HG03097 (cell line): ENCODE data around the gene ETHE1.

Experiments
- ATAC-seq: cut with Tn5 transposase; IDR thresholded peaks from one replicate; pipeline ENCODE4 v1.9.1; 2021; ENCODE audit not compliant: unreplicated experiment, low FRiP score

Gene ETHE1

DNA sequence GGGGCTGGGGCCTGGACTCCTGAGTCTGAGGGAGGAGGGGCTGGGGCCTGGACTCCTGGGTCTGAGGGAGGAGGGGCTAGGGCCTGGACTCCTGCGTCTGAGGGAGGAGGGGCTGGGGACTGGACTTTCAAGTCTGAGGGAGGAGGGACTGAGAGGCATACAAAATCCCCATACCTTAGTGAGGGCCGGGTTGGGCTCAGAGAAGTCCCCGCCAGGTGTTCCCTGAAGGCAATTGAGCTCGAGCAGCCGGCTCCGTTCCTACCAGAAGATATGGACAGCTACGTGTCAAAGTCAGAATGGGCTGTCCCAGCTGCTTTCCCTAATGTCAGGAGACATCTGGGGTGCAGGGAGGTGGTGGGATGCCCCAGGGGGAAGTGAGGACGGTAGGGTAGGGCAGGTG lies 31.9 kb downstream of the ETHE1 start:
- ATAC-seq, result no peak

- ATAC-seq, result no peak
Measured at GRCh38 chr19:43490759-43491158, 36.2 kb downstream of the ETHE1 start.

DNA sequence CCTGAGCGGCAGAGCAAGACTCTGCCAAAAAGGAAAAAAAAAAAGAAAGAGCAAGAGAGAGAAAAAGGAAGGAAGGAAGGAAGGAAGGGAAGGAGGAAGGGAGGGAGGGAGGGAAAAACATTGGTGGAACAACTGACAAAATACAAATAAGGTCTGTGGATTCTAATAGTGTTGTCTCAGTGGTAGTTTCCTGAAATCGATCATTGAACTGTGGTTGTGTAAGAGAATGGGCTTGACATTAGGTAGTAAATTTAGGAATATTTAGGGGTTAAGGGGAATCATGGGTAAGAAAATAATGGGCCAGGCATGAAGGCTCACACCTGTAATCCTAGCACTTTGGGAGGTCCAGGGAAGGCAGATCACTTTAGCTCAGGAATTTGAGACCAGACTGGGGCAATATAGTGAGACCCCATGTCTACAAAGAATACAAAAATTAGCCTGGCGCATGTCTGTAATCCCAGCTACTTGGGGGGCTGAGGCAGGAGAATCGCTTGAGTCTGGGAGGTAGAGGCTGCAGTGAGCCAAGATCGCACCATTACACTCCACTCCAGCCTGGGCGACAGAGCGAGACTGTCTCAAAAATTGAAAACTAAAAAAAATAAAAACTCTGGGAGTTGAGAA lies 36.9 kb downstream of the ETHE1 start:
- ATAC-seq, result no peak

DNA sequence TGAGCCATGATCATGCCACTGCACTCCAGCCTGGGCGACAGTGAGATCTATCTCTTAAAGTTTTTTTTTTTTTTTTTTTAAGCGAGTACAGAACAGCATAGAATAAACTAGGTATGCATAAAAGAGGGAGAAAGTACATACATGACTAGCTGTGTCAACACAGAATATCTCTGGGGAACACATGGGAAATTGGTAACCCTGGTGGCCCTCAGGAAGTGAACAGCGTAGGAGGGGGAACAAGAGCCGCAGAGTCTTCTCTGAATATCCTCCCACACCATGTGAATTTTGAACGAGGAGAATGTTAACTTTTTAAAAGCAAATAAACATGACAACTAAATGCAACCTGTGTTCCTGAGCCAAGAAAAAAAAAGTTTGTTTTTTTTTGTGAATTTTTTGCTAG lies 37.7 kb downstream of the ETHE1 start:
- ATAC-seq, result no peak

- no peak for ATAC-seq
Measured at GRCh38 chr19:43488179-43488578, 38.8 kb downstream of the ETHE1 start.

DNA sequence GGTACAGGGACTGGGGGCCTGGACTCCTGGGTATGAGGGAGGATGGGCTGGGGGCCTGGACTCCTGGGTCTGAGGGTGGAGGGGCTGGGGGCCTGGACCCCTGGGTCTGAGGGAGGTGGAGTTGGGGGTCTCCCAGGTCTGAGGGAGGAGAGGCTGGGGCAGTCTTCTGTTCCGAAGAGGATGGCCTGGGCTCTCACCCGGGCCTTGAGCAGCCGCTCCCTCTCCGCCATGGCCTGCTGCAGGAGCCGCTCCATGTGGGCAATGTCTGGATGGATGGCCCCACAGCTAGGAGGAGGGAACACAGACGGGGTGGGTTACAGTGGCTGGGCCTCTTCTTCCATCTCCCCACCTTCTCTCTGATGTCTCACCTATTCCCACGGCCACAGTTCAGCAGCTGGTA lies 40.6 kb downstream of the ETHE1 start:
- no peak for ATAC-seq

GRCh38 chr19:43485951-43486350 lies 41.0 kb downstream of the ETHE1 start:
- ATAC-seq, result no peak

- ATAC-seq, result no peak
Measured at GRCh38 chr19:43483281-43483680, 43.7 kb downstream of the ETHE1 start.

DNA sequence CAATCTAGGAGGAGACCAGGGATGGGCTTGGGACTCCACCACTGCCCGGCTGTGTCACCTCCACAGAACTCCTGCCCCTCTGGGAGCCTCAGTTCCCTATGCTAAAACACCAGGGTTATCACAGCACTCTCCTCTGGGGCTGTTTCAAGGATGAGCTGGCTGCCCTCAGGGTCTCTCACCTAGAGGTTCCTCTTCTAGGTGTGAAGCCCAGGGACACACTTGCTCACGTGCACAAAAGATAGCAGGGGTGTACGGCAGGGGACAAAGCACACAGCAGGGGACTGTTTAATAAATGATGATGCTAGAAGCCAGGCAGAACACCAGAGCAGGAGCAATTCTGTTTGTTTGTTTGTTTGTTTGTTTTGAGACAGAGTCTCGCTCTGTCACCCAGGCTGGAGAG lies 44.8 kb downstream of the ETHE1 start:
- ATAC-seq, result no peak

DNA sequence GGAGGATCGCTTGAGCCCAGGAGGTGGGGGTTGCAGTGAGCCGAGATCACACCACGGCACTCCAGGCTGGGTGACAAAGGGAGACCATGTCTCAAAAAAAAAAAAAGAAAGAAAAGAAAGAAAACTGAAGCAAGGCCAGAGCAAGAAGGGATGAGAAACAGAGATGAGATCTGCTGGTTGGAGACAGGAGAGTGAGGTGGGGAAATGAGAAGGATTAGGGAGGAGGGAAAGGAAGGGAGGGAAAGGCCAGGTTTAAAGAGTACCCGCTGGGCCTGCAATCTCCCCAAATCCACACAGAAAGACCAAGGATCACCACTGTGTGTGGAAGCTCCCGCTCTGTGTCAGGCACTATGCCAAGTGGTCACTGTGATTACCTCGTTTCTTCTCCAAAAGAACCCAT lies 45.3 kb downstream of the ETHE1 start:
- no peak for ATAC-seq

- no peak for ATAC-seq
Measured at GRCh38 chr19:43480574-43480973, 46.4 kb downstream of the ETHE1 start.

DNA sequence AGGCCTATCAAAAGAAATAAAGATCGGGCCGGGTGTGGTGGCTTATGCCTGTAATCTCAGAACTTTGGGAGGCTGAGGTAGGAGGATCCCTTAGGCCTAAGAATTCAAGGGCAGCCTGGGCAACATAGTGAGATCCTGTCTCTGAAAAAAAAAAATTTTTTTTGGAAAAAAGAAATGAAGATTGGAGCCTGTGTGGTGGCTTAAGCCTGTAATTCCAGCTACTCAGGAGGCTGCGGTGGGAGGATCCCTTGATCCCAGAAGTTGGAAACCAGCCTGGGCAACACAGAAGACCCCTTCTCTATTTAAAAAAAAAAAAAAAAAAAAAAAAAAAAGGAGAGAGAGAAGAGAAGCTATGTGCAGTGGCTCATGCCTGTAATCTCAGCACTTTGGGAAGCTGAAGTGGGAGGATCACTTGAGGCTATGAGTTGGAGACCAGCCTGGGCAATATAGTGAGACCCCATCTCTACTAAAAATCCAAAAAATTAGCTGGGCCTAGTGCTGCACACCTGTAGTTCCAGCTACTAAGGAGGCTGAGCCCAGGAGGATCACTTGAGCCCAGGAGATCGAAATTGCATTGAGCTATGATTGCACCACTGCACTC lies 46.9 kb downstream of the ETHE1 start:
- ATAC-seq, result no peak

DNA sequence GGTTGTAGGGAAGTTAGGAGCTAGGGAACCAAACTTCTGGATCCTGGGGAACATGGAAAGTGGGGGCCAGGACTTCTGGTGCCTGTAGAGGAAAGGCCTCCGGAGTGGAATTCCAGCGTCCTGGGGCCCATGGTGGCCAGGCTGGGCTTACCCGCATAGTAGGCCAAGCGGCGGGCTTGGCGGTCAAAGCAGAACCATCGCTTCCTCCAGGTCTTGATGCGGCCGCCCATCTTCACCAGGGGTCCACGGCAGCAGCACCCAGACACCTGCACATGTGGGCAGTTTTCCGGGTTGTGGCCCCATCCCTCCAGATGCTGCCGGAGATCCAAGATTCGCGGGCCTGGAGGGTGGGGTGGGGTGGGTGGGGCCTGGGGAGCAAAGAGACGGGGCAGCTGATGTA lies 47.8 kb downstream of the ETHE1 start:
- ATAC-seq, result no peak

- no peak for ATAC-seq
Measured at GRCh38 chr19:43478323-43478722, 48.7 kb downstream of the ETHE1 start.

GRCh38 chr19:43476606-43477005 lies 50.4 kb downstream of the ETHE1 start:
- ATAC-seq, result no peak

- ATAC-seq, result peak; percentile 68
Measured at GRCh38 chr19:43474986-43475705, 51.9 kb downstream of the ETHE1 start.

- ATAC-seq, result no peak
Measured at GRCh38 chr19:43474487-43474886, 52.5 kb downstream of the ETHE1 start.

DNA sequence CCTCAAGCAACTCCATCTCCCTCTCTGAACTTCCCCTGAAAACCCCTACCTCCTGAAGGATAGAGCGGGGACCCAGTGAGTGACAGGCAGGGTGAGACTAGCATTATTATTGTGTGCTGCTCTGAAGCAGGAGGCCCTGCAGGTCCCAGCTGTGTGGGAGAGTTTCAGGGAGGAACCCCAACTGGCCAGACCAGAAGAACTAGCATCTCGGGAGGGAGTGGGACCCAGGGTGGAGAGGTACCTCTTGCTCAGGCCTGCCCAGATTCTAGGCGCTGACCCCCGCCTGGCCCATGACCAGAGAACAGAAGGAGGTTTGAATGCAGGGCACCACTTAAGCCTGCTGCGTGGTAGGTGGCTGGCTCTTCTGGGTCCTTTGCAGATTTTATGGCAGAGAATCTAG lies 55.9 kb downstream of the ETHE1 start:
- no peak for ATAC-seq

GRCh38 chr19:43470288-43470687 lies 56.7 kb downstream of the ETHE1 start:
- no peak for ATAC-seq

- ATAC-seq, result no peak
Measured at GRCh38 chr19:43469160-43469480, 57.9 kb downstream of the ETHE1 start.

- ATAC-seq, result no peak
Measured at GRCh38 chr19:43468354-43469159, 58.4 kb downstream of the ETHE1 start.
